GM12872 (cell line): ENCODE results near the gene PTPRN2.

Source experiments
- CTCF ChIP-seq: IDR thresholded peaks from 3 replicates; pipeline ENCODE4 v1.5.1; 2011; ENCODE audit warnings: low read depth, mild to moderate bottlenecking, low read length, moderate library complexity; ENCODE audit not compliant: insufficient read depth

Gene PTPRN2

GRCh38 chr7:158415316-158415715 is 172.3 kb downstream of the PTPRN2 start:
- no peak for TF ChIP-seq CTCF

DNA sequence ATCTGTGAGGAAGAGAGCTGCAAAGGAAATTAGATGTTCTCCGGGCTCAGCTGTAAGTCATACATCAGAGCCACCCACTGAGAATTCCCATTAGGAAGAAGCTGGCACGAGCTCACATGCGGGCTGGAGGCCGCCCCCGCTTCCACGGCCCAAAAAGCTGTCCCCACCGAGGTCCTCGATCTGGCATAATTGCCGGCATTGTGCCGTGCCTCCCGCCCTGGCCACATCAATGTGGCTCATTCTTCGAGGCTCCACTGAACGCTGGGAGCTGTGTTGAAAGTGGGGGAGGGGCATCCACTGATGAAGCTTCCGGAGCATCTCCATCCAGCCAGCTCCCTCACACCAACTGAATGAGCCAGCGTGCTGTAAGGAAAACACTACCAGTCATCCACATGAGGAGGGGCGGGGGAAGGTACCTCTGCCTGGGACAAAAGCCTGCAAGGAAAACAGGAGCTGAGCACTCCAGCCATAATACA is 173.1 kb downstream of the PTPRN2 start:
- TF ChIP-seq CTCF: no peak

DNA sequence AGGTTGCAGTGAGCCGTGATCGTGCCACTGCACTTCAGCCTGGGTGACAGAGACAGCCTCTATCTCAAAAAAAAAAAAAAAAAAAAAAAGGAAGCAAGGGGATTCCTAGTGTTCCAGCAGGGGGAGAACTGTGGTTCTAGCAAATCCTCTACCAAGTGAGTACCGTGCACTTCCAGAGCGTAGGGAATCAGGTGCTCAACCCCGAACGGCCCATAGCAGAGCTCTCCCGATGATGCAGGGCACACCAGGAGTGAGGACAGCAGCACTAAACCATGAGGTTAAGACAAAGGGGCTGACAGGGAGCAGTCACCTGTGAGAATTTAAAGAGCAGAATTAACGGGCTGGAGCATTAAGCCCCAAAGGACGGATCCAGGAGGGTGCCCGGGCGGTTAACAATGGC is 173.6 kb downstream of the PTPRN2 start:
- no peak for TF ChIP-seq CTCF

DNA sequence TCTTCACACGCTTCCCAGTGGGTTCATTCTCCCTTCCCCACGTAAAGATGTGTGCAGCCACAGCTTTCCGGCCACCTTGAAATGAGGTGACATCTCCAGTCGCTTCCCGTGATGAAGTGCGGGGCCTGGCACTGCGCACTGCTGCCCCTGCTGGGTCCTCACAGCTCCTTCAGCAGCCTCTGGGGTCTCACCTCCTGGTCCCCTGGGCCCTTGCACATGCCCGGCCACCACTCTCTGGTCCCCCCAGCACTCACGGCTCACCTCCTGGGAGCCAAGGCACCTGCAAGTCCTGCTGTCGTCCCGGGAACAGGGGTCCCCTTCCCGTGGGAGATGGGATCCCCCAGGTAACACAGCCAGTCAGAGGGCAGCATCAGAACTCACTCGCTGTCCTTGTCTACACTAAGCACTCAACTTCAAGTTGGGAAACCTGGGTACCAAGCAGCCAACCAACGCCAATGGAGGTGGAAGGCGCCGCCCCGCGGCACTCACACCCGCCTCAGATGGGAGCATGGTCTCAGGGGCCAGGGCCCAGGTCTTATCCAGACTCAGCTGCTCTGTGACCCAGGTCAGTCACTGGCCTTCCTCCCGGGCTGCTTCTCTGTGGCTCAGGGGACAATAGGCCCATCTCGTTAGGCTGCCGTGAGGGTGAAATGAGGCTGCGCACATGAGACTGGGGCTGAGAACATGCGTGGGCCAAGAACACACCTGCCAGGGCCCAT is 176.2 kb downstream of the PTPRN2 start:
- TF ChIP-seq CTCF: no peak

DNA sequence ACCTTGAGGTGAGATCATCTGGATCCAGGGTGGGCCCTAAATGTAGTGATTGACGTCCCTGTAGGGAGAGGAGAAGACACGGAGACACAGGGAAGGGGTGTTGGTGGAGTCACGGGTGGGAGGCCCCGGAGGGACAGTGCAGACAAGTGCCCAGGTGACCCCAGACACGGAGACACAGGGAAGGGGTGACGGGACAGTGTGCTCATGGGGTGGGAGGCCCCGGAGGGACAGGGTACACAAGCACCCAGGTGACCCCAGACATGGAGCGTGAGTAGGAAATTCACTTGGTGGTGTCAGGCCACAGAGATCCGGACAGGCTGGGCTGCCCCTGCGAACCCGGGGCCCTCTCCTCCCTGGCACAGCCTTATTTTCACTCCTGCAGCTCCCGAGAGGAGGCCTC is 176.9 kb downstream of the PTPRN2 start:
- no peak for TF ChIP-seq CTCF

DNA sequence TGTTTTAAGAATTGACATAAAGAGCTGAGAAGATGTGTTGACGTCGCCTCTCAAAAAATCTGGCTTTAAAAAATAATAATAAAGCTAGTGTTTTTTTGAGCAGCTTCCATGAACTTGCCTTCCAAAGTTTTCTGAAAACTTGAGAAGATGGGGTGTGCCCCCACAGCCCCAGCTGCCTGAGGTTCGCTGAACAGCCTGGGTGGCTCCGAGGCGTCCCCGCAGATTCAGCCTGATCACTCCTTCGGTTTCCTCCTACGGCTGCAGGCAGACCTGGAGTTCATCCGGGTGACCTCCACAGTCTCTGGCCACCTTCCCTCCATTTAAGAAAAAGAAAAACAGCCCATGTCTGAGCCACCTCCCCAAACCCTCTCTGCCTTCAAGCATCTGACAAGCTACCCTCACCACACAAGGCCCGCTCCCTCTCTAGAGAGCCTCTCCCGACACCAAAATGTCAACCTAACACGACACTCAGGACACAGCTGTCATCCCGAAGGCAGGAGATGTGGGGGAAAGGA is 177.8 kb downstream of the PTPRN2 start:
- TF ChIP-seq CTCF: no peak

- TF ChIP-seq CTCF: no peak
Measured at GRCh38 chr7:158409120-158409519, 178.5 kb downstream of the PTPRN2 start.
